NCI-H1930 (cell line): ENCODE data around the gene GDI2.

Source experiments
- DNase-seq, 2 experiments: peaks; one replicate each; lab custom pipeline; 2025; lab: John Stamatoyannopoulos, UW

The GDI2 gene

DNA sequence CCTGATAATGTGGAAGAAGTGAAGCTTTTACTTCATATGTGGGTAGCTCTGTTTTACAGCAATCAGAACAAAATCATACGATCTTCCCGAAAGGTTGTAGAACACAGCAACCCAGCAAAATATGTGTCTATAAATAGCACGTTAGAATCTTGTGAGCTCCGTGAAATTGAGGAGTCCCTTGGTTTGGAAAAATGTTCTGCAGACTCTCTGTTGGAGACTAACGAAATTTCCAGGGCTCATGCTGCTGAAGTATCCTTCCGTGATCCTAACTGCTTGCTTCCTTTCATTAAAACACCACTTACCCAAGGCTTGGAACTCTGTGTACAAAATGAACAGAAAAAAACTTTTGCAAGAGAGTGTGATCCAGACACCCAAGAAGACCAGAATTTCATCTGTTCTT lies 71.1 kb downstream of the GDI2 start:
- DNase-seq = no peak

DNA sequence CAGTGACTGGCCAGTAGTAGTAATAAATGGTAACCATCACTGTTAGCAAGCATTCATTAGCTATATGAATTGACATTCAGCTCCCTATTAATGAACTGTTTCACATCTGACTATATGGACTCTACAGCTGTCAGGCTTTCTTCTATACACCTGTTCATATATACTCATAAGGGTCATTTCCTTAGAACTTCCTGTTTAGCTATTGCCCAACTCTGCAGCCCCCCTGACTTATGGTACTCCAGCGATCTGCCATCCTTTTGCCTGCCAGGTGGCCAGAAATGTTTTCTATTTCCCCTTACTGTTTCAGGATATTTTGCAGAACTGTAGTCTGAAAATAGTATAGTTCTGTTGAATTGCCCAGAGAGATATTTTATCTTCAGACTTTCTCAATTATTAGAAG lies 72.0 kb downstream of the GDI2 start:
- DNase-seq = no peak

DNA sequence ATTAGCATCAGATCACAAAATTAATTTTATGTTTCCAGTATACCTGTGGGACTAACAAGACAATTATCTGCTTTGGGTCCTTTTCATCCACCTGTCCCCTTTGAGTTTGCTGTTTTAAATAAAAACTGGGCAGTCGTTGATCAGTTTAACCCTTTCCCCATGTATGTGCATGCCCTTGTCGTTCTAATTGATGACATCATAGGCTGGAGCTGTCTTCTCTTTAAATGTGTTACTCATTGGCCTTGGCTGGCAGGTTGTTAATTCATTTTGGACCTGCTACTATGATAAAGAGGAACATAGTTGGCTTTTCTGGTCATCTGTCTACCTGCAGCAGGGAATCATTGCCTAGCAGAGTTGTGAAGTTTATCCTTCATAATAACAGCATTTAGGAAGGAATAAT lies 74.8 kb downstream of the GDI2 start:
- DNase-seq = no peak

DNA sequence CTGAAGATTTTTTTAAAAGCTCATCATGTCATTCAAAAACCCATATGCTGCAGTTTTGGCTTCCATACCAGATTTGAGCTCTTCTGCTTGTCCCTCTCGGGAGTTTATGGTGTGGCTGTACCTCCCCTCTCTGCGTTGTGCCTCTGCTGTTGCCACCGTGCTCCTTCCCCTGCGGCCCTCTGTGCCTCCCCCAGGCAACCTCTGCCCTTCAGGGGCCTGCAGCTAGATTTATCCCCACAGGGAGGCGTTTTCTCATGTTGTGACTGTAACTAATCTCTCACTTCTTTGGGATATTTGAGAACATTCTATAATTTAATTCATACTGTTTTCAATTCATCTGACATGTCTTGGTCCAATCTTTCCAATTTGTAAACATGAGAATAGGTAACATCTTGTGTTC lies 75.9 kb downstream of the GDI2 start:
- no peak for DNase-seq

DNA sequence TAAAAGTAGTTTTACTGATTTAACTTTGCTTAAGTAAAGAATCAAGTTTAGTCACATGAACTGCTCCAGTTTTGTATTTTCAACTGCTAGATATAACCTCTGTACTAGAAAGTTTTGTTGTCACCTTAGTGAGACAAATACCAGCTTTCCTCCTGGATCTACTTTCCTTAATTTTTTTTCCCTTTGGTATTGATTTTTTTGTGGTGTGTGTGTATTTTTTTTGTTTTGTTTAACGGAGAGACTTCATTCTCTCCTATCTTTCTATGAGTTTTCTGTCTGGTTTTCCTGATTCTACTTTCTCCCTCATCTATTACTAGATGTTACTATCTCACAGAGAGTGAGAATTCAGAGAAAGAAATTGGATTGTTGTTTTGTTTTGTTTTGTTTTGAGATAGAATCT lies 76.6 kb downstream of the GDI2 start:
- DNase-seq = no peak

DNA sequence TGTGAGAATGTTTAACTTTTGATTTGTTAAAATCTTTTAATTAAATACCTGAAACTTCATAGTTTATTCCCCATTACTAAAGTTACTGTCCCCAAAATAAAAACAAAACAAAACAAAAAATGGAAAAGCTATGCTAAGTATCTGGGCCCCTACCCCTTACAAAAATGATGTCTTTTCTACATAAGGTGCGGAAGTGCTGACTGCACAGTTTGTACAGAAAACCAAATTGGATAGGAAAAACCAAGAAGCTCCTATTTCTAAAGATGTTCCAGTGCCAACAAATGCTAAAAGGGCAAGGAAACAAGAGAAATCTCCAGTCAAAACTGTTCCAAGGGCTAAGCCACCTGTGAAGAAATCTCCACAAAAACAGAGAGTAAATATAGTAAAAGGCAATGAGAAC lies 78.1 kb downstream of the GDI2 start:
- DNase-seq = no peak

DNA sequence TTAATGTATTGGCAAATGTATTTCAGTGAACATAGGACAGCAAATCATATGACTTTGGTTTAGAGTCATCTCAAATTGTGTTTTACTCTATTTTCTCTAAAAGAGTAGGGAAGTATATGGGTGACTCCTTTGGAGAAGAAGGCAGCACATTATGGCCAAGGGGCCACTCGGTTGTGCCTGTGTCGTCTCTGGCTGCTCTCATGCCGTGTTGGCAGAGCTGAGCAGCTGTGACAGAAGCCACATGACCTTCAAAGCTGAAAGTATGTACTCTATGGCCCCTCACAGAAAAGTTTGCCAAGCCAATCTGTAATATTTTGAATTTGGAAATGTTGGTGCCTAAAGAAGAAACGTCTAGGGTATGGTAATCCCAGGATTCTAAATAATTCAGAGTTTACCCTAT lies 81.1 kb downstream of the GDI2 start:
- no peak for DNase-seq

DNA sequence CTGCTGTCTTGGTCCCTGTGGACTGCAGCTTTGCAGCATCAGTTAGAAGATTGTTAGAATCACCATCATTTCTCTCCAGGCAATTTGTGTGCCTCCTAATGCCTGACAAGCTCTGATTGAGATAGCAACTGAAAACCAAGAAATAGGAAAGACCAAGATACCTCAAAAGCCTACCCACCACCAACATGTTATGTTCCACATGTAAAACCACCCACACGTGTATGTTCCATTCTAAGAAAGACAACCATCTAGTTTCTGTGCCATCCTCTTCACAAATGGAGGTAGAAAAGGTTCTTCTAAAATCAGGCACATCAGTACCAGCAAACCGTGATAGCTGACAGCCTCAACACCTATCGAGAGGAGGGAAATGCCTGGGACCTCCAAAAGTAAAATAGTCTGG lies 81.7 kb downstream of the GDI2 start:
- DNase-seq = no peak

DNA sequence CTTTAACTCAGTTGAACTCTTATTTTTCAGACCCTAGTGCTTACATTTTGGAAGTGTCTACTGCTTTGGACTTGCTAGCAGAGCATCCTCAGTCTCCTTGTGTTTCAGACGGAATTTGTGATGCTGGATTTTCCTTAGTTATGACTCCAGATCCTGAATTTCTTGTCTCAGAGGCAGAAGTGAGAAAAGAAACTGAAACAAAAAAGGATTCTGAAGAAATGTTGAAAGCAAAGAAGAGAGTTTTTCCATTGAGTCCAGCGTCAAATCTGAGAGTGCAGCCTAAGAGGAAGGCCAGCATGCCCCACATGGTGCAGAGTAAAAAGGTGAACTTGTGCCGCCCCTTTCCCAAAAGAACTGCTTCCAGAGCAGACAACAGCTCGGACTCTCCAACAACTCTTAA lies 82.5 kb downstream of the GDI2 start:
- DNase-seq = no peak

DNA sequence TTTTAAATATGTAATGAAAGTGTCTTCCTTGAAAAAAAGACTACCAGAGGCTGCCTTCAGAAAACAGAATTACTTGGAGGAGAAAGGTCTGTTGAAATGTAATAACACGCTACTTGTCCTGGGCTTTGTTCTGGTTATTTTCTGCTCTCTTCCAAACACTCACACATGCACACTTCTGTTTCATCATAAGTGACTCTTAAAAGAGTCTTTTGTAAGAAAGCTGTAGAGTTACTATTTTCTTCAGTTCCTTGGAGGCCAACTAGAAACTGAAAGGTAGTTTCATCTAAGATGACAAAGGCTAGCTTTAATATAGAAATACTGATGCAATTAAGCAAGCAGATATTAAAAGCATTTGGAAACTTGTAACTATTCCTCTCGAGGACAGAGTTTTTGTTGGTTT lies 89.5 kb downstream of the GDI2 start:
- DNase-seq = no peak

DNA sequence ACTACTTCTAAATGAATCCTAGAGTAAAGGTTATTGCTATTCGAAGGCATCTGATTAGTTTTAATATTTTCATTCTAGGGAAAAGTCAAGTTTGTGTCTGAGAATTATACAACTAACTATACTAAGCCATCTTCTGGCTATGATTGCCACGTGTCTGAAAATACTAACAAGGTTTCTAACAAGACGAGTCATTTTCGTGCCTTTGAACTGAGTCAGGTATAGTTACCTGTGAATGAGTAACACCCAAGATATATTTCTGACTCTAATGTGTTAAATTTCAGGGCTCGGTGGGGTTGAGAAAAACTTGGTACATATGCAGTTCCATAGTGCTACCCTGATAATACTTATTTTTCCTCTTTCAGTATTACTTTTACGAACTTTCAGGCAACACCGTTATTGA lies 93.1 kb downstream of the GDI2 start:
- no peak for DNase-seq

DNA sequence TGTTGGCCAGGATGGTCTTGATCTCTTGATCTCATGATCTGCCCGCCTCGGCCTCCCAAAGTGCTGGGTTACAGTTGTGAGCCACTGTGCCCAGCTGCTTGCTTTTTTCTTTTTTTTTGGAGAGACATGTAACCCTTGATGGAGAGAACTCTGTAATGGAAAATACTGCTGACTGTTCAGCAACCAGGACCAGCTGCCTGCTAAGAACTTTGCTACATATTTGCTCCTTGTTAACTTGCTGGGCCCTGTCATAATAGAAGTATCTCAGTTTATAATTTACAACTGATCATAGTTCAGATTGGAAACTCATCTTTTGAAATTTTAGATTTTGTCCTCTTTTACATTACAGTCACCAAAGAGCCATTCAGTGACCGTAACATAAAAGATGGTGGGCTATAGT lies 93.7 kb downstream of the GDI2 start:
- DNase-seq = no peak
